Activated CD8-positive, alpha-beta T cell treated with anti-CD3 and anti-CD28 coated beads for 36 hours (primary cell): ENCODE results near the gene SLC39A9. TPM values are rescaled to one million over a fixed set of nuclear protein-coding genes. Genes with fewer than 3 reads are reported as not detected.

ENCODE experiments used
- ATAC-seq: fragments of 200-7000 bp; cut with Tn5 transposase; one replicate; pipeline ENCODE4 v1.10.0; 2021; ENCODE audit warnings: mild to moderate bottlenecking, moderate library complexity
- CTCF ChIA-PET: fragments of 350-600 bp; sonication (Branson Sonifier 250); formaldehyde crosslinking; loops from one replicate; lab custom pipeline; 2021; ENCODE audit warnings: antibody characterized with exemption; lab: Charles Lee
- POLR2A ChIA-PET: fragments of 350-600 bp; sonication (Branson Sonifier 250); formaldehyde crosslinking; loops from one replicate; lab custom pipeline; 2021; ENCODE audit warnings: antibody characterized with exemption; lab: Charles Lee
- DNase-seq: peaks from one replicate; pipeline ENCODE4 v3.0.0-alpha.2; 2020
- H3K27ac Mint-ChIP-seq: one replicate; pipeline ENCODE4 v1.8.0; 2021; ENCODE audit warnings: mild to moderate bottlenecking, mixed read lengths
- H3K27me3 Mint-ChIP-seq: one replicate; pipeline ENCODE4 v1.8.0; 2021; ENCODE audit warnings: mixed read lengths
- H3K36me3 Mint-ChIP-seq: one replicate; pipeline ENCODE4 v1.8.0; 2021; ENCODE audit warnings: low read depth, mixed read lengths
- H3K4me1 Mint-ChIP-seq: one replicate; pipeline ENCODE4 v1.8.0; 2021; ENCODE audit warnings: low read depth, mixed read lengths
- H3K4me3 Mint-ChIP-seq: one replicate; pipeline ENCODE4 v1.8.0; 2021; ENCODE audit warnings: mild to moderate bottlenecking, moderate library complexity, mixed read lengths
- H3K9me3 Mint-ChIP-seq: one replicate; pipeline ENCODE4 v1.8.0; 2021; ENCODE audit warnings: mixed read lengths
- CTCF ChIP-seq: fragments of 200-600 bp; IDR thresholded peaks from one replicate; pipeline ENCODE4 v1.8.0; 2022; ENCODE audit warnings: antibody characterized with exemption, mild to moderate bottlenecking
- intact Hi-C: fragments of 100-400 bp; cut with micrococcal nuclease; formaldehyde crosslinking; loops from one replicate; pipeline ENCODE4 v1.10.0; 2022
- total RNA-seq, 2 experiments: library from RNA; stranded (reverse); gene quantifications; one replicate each; pipeline ENCODE4 v1.2.3, GENCODE V29; 2021

SLC39A9 gene
- total RNA-seq, 2 experiments from 2014 or later = 39.2 to 41.3 TPM

- no peaks in the 10 kb centered on the region for H3K9me3 Mint-ChIP-seq
- peak overlapping the region; percentile 100 for H3K27ac Mint-ChIP-seq
- intact Hi-C loops = no loop called here
- ATAC-seq = peak; percentile 54
- DNase-seq = peak; percentile 65
- H3K27me3 Mint-ChIP-seq = no peaks in the 10 kb centered on the region
- no peak for TF ChIP-seq CTCF
- ChIA-PET CTCF (interaction anchor here (0.7 to 1.7 kb wide), 4 partner anchors 41 to 269 kb away, joined by 3 to 6 read pairs (median 3); no protein-coding TSS in a partner anchor), POLR2A (interaction anchor here (0.7 to 4.7 kb wide), 13 partner anchors 9 to 61 kb away, joined by 3 to 24 read pairs (median 7); no protein-coding TSS in a partner anchor)
- peaks cover 55% of the 10 kb centered on the region for H3K4me1 Mint-ChIP-seq
- H3K36me3 Mint-ChIP-seq = peaks cover 49% of the 10 kb centered on the region
- peak overlapping the region; percentile 98 for H3K4me3 Mint-ChIP-seq
Observed at GRCh38 chr14:69398818-69399210, 322 bp downstream of the SLC39A9 start.

DNA sequence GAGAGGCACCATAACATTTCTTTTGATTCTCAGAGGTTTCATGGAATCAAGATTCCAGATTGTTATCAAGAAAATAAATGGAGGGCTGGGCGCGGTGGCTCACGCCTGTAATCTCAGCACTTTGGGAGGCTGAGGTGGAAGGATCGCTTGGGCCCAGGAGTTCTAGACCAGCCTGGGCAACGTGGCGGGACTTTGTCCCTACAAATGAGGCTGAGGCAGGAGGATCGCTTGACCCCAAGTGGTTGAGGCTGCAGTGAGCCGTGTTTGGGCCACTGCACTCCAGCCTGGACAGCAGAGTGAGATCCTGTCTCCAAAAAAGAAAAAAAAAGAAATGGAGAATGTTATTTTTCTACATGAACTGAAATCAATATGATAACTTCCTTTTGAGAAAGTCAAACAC lies 1.3 kb downstream of the SLC39A9 start:
- Mint-ChIP-seq H3K27me3 (no peaks in the 10 kb centered on the region), H3K36me3 (peaks cover 47% of the 10 kb centered on the region), H3K4me3 (peak overlapping the region; percentile 98), H3K27ac (no peak overlapping the region), H3K9me3 (peaks cover 2% of the 10 kb centered on the region), H3K4me1 (peaks cover 55% of the 10 kb centered on the region)
- no peak for DNase-seq
- POLR2A ChIA-PET = interaction anchor here (4.7 kb wide), 1 partner anchor 41 kb away, joined by 20 read pairs; no protein-coding TSS in a partner anchor
- TF ChIP-seq CTCF = no peak
- ATAC-seq = no peak
- intact Hi-C loops = no loop called here
- CTCF ChIA-PET = no interaction called here

GRCh38 chr14:69400154-69400553 lies 1.7 kb downstream of the SLC39A9 start:
- no peak for DNase-seq
- intact Hi-C loops = no loop called here
- peaks cover 54% of the 10 kb centered on the region for H3K4me1 Mint-ChIP-seq
- ChIA-PET CTCF (no interaction called here), POLR2A (no interaction called here)
- H3K27me3 Mint-ChIP-seq = no peaks in the 10 kb centered on the region
- peaks cover 46% of the 10 kb centered on the region for H3K36me3 Mint-ChIP-seq
- H3K9me3 Mint-ChIP-seq = peaks cover 4% of the 10 kb centered on the region
- H3K4me3 Mint-ChIP-seq = peak overlapping the region; percentile 98
- TF ChIP-seq CTCF = no peak
- no peak for ATAC-seq
- H3K27ac Mint-ChIP-seq = no peak overlapping the region

DNA sequence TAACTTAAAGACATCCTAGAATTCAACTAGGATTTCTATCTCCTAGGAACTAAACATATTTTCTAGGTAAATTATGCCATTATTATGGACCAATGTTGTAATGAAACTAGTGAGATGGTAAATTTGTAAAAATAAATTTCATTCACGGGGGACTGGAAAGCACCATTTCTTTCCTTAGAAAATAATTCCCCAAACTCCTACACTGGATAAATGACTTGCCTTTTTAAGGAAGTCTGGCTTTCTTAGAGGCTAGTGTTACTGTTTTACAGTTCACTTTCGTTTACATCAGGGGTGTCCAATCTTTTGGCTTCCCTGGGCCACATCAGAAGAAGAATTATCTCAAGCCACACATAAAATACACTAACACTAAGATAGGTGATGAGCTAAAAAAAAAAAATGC lies 3.3 kb downstream of the SLC39A9 start:
- peaks cover 30% of the 10 kb centered on the region for H3K36me3 Mint-ChIP-seq
- DNase-seq (no peak), ATAC-seq (no peak)
- H3K4me1 Mint-ChIP-seq = peaks cover 48% of the 10 kb centered on the region
- H3K9me3 Mint-ChIP-seq = peaks cover 4% of the 10 kb centered on the region
- CTCF ChIA-PET = interaction anchor here (0.9 to 1.0 kb wide), 3 partner anchors 9 to 11 kb away, joined by 3 read pairs; no protein-coding TSS in a partner anchor
- H3K27me3 Mint-ChIP-seq = no peaks in the 10 kb centered on the region
- no peak overlapping the region for H3K27ac Mint-ChIP-seq
- TF ChIP-seq CTCF = no peak
- intact Hi-C loops = no loop called here
- no peak overlapping the region for H3K4me3 Mint-ChIP-seq
- POLR2A ChIA-PET = interaction anchor here (1.3 kb wide), 1 partner anchor 13 kb away, joined by 3 read pairs; no protein-coding TSS in a partner anchor

DNA sequence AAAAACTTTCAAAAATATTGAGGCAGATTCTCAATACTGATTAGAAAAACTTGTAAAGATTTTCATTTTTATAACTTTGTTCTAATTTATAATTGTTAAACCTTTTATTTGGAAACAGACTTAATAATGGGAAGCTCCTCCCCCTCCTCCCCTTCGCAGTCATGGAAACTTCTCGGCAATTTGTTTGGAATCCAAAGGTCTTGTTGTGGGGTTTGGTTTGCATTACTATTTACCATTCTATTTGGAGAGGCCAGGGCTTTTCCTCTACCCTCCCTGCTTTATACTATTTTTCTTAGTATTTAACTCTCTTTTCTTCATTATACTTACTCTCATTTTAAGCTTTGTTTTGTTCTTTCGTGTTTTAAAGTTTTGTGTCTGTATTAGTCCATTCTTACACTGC lies 6.0 kb downstream of the SLC39A9 start:
- no peaks in the 10 kb centered on the region for H3K27me3 Mint-ChIP-seq
- CTCF ChIA-PET = interaction anchor here (1.2 kb wide), 1 partner anchor 20 kb away, joined by 4 read pairs; no protein-coding TSS in a partner anchor
- peaks cover 51% of the 10 kb centered on the region for H3K4me1 Mint-ChIP-seq
- no peak overlapping the region for H3K27ac Mint-ChIP-seq
- ATAC-seq (no peak), DNase-seq (no peak)
- TF ChIP-seq CTCF = no peak
- H3K4me3 Mint-ChIP-seq = no peak overlapping the region
- POLR2A ChIA-PET = no interaction called here
- H3K9me3 Mint-ChIP-seq = peaks cover 4% of the 10 kb centered on the region
- H3K36me3 Mint-ChIP-seq = peaks cover 18% of the 10 kb centered on the region
- intact Hi-C loops = no loop called here
